Loucy (cell line): ENCODE measurements around the gene CR1.
"Not testable (repeated sequence)": the region's sequence is repeated elsewhere in the genome, so short reads cannot be mapped to it uniquely, and the experiment has no call there.

ENCODE experiments used
- H2AFZ ChIP-seq: fragments of 200-600 bp; sonication (generic); 2 replicates; pipeline ENCODE4 v1.6.0; 2016; ENCODE audit warnings: antibody characterized with exemption, mild to moderate bottlenecking, low read length, moderate library complexity
- H3F3A ChIP-seq: fragments of 200-600 bp; 2 replicates; pipeline ENCODE4 v1.6.0; 2016; ENCODE audit warnings: antibody characterized with exemption, low read depth, mild to moderate bottlenecking
- H3K27me3 ChIP-seq: fragments of 200-600 bp; sonication (generic); 2 replicates; pipeline ENCODE4 v1.6.1; 2014; ENCODE audit warnings: low read length, mild to moderate bottlenecking; ENCODE audit not compliant: insufficient read depth, poor library complexity, severe bottlenecking
- H3K36me3 ChIP-seq: fragments of 200-600 bp; sonication (generic); 2 replicates; pipeline ENCODE4 v1.6.1; 2016; ENCODE audit warnings: low read length; ENCODE audit not compliant: insufficient read depth
- H3K4me1 ChIP-seq: fragments of 200-600 bp; sonication (generic); 2 replicates; pipeline ENCODE4 v1.5.1; 2014; ENCODE audit warnings: low read length, mild to moderate bottlenecking; ENCODE audit not compliant: insufficient read depth, poor library complexity, severe bottlenecking
- H3K4me2 ChIP-seq: fragments of 200-600 bp; sonication (generic); 2 replicates; pipeline ENCODE4 v1.6.0; 2014; ENCODE audit warnings: antibody characterized with exemption, low read length, low read depth, mild to moderate bottlenecking; ENCODE audit not compliant: poor library complexity, severe bottlenecking
- H3K4me3 ChIP-seq: fragments of 200-600 bp; sonication (generic); 2 replicates; pipeline ENCODE4 v1.5.1; 2014; ENCODE audit warnings: low read length, mild to moderate bottlenecking, mixed read lengths; ENCODE audit not compliant: poor library complexity, severe bottlenecking
- H3K79me2 ChIP-seq: fragments of 200-600 bp; sonication (generic); 2 replicates; pipeline ENCODE4 v1.6.1; 2014; ENCODE audit warnings: low read length; ENCODE audit not compliant: insufficient read depth
- H3K9ac ChIP-seq: fragments of 200-600 bp; sonication (generic); 2 replicates; pipeline ENCODE4 v1.6.0; 2014; ENCODE audit warnings: mild to moderate bottlenecking, low read depth, low read length, moderate library complexity; ENCODE audit not compliant: poor library complexity, severe bottlenecking
- H3K9me2 ChIP-seq: fragments of 200-600 bp; sonication (generic); replicated peaks from 2 replicates; pipeline ENCODE4 v1.6.1; 2016; ENCODE audit warnings: low read depth, low read length, mixed read lengths
- H3K9me3 ChIP-seq: fragments of 200-600 bp; sonication (generic); 2 replicates; pipeline ENCODE4 v1.6.1; 2014; ENCODE audit warnings: mild to moderate bottlenecking, antibody characterized with exemption, low read length, low read depth; ENCODE audit not compliant: insufficient read depth
- H4K20me1 ChIP-seq: fragments of 200-600 bp; sonication (generic); 2 replicates; pipeline ENCODE4 v1.6.0; 2014; ENCODE audit warnings: antibody characterized with exemption, low read length, mild to moderate bottlenecking; ENCODE audit not compliant: insufficient read depth, poor library complexity, severe bottlenecking
- EZH2phosphoT487 ChIP-seq: fragments of 200-600 bp; IDR thresholded peaks from 2 replicates; pipeline ENCODE4 v1.6.1; 2018; ENCODE audit warnings: antibody characterized with exemption, mild to moderate bottlenecking, moderate library complexity, borderline replicate concordance
- TF ChIP-seq, protein P1 (sequence below): fragments of 200-600 bp; sonication (generic); conservative IDR thresholded peaks from 2 replicates; pipeline ENCODE4 v1.5.1; 2014; ENCODE audit warnings: mild to moderate bottlenecking, antibody characterized with exemption, low read length

The CR1 gene

DNA sequence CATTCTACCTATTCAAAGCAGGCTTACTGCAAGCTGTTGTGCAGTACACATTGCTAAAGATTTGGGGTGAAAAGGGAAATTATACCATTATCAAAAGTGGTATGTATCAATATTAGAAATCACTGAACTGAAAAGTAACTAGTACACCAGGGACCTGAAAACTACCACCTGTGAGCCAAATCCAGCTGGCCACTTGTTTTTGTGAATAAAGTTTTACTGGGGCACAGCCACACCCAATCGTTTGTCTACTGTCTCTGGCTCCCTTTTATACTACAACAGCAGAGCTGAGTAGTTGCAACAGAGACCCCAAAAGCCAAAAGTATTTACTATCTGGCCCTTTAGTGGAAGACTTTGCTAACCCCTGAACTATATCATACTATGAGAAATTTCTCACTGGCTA is 135.2 kb downstream of the CR1 start:
- Histone ChIP-seq H3K27me3 (no peaks in the 10 kb centered on the region), H3K36me3 (no peaks in the 10 kb centered on the region), H3K4me3 (no peak overlapping the region), H3K9me2 (no peaks in the 10 kb centered on the region), H3K79me2 (no peaks in the 10 kb centered on the region), H3K9ac (no peak overlapping the region), H2AFZ (no peak overlapping the region), H3K4me1 (no peaks in the 10 kb centered on the region), H3K9me3 (no peaks in the 10 kb centered on the region), H3K4me2 (no peak overlapping the region), H3F3A (no peaks in the 10 kb centered on the region), H4K20me1 (no peaks in the 10 kb centered on the region)
- no peak for TF ChIP-seq EZH2phosphoT487
- TF ChIP-seq, protein P1, sequence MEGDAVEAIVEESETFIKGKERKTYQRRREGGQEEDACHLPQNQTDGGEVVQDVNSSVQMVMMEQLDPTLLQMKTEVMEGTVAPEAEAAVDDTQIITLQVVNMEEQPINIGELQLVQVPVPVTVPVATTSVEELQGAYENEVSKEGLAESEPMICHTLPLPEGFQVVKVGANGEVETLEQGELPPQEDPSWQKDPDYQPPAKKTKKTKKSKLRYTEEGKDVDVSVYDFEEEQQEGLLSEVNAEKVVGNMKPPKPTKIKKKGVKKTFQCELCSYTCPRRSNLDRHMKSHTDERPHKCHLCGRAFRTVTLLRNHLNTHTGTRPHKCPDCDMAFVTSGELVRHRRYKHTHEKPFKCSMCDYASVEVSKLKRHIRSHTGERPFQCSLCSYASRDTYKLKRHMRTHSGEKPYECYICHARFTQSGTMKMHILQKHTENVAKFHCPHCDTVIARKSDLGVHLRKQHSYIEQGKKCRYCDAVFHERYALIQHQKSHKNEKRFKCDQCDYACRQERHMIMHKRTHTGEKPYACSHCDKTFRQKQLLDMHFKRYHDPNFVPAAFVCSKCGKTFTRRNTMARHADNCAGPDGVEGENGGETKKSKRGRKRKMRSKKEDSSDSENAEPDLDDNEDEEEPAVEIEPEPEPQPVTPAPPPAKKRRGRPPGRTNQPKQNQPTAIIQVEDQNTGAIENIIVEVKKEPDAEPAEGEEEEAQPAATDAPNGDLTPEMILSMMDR = no peak

- Histone ChIP-seq H2AFZ (no peak overlapping the region), H3K27me3 (no peaks in the 10 kb centered on the region), H3K79me2 (no peaks in the 10 kb centered on the region), H3K4me3 (no peak overlapping the region), H3K4me1 (no peaks in the 10 kb centered on the region), H3K9me2 (no peaks in the 10 kb centered on the region), H3K9me3 (no peaks in the 10 kb centered on the region), H3K4me2 (no peak overlapping the region), H4K20me1 (no peaks in the 10 kb centered on the region), H3K36me3 (no peaks in the 10 kb centered on the region), H3K9ac (no peak overlapping the region), H3F3A (no peaks in the 10 kb centered on the region)
- no peak for TF ChIP-seq EZH2phosphoT487
- TF ChIP-seq, protein P1 = no peak
Measured at GRCh38 chr1:207633226-207633625, 137.3 kb downstream of the CR1 start.

- not testable (repeated sequence) for H3K9me3 ChIP-seq, H3K27me3 ChIP-seq, H4K20me1 ChIP-seq, H3K9ac ChIP-seq, H3K79me2 ChIP-seq, H3F3A ChIP-seq, H3K4me1 ChIP-seq, H2AFZ ChIP-seq, H3K4me2 ChIP-seq, H3K4me3 ChIP-seq, H3K9me2 ChIP-seq, H3K36me3 ChIP-seq
Measured at GRCh38 chr1:207633699-207634289, 137.8 kb downstream of the CR1 start.

GRCh38 chr1:207634293-207634692 is 138.3 kb downstream of the CR1 start:
- not testable (repeated sequence) for H3K4me1 ChIP-seq, H4K20me1 ChIP-seq, H3K9me3 ChIP-seq, H2AFZ ChIP-seq, H3K36me3 ChIP-seq, H3K27me3 ChIP-seq, H3K9ac ChIP-seq, H3K9me2 ChIP-seq, H3K4me3 ChIP-seq, H3F3A ChIP-seq, H3K79me2 ChIP-seq, H3K4me2 ChIP-seq

- not testable (repeated sequence) for H3K4me1 ChIP-seq, H3K27me3 ChIP-seq, H3F3A ChIP-seq, H3K9ac ChIP-seq, H4K20me1 ChIP-seq, H3K36me3 ChIP-seq, H3K79me2 ChIP-seq, H3K4me2 ChIP-seq, H3K4me3 ChIP-seq, H3K9me3 ChIP-seq, H3K9me2 ChIP-seq, H2AFZ ChIP-seq
Measured at GRCh38 chr1:207635569-207636186, 139.7 kb downstream of the CR1 start.

DNA sequence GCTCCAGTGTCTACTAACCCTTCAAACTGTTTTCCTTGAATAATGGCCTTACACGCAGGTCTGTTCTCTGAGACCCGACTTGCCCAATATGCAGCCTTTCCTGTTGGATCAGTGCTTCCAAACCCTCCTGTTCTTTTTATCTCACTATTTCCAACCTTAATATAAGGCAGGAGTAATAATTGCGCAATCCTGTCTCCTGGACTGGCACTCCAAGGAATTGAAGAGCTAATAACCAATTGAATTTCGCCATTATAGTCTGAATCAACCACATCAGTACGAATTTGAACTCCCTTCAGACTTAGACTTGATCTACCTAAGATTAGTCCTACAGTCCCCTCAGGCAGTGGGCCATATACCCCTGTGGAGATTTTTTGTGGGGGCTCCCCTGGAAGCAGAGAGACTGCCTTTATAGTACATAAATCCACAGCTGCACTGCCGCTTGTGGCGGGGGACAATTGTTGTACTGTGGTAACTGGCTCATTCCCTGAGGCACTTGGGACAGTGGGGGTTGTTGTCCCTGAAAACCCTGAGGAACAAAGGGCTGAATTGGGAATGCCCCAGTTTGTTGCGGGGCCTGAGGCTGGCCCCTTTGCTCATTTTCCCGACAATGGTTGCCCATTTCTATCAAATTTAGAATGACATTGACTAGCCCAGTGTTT is 142.7 kb downstream of the CR1 start:
- H2AFZ ChIP-seq, H3K9ac ChIP-seq, H4K20me1 ChIP-seq, H3K4me1 ChIP-seq, H3K9me3 ChIP-seq, H3K4me2 ChIP-seq, H3K36me3 ChIP-seq, H3K4me3 ChIP-seq, H3F3A ChIP-seq, H3K27me3 ChIP-seq, H3K79me2 ChIP-seq, H3K9me2 ChIP-seq: not testable (repeated sequence)
